H1 (cell line): ENCODE measurements around the gene ZNRF2. TPM values are rescaled to one million over a fixed set of nuclear protein-coding genes. Genes with fewer than 3 reads are reported as not detected.

ENCODE experiments used
- CHD1 ChIP-seq: IDR thresholded peaks from 2 replicates; pipeline ENCODE4 v1.6.1; 2012; ENCODE audit warnings: low read depth, low read length, improper control_type of control experiment
- polyA plus RNA-seq, 7 experiments: library from polyadenylated mRNA; depleted of rRNA in 3 of 7; stranded (reverse) in 5 of 7; unstranded in 2 of 7; fragments of >200 nt in 5 of 7; fragments of 200-250 nt in 2 of 7; gene quantifications; 1 replicate in 5 of 7; 2 replicates in 1 of 7; 4 replicates in 1 of 7; pipeline versions ENCODE4 v1.2.1 to v1.2.3, GENCODE V29; 2011 to 2013; ENCODE audit warnings: missing spikeins in 2 of 7, mixed read lengths in 2 of 7
- total RNA-seq: library from RNA; stranded (reverse); fragmentation: NEBNext Ultra II Directional; extraction: Animal tissue kit (Norgen Biotek cat#: 25700); gene quantifications from 2 replicates; pipeline ENCODE4 v1.2.1, GENCODE V29; 2021

Gene ZNRF2
- total and polyA plus RNA-seq, 2 of the 8 experiments (the other 6 are each of a cell fraction or from before 2014, with no cell fraction given), result 2.9 to 16.2 TPM

DNA sequence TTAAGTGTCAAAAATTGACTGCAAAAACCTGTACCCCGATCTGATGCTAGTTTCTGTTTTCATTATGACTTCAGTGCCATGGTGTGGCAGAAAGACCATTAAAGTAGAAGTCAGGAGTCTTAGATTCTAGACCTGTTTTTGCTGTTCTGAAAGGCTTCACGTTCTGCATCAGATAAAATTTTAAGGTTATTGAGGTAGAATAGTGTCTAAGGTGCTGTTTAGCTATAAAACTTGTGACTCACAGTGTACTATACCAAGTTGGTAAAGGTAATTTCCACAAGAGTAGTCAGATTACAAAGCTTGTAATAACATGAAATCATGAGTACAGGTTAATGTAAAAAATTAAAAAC, 38.6 kb downstream of the ZNRF2 start (continued):
- TF ChIP-seq CHD1, result no peak
